LNCaP clone FGC (cell line): Measurements from ENCODE around the gene TNFRSF14.

ENCODE experiments used
- DNase-seq: peaks from one replicate; pipeline ENCODE4 v3.0.0-alpha.2; 2011; ENCODE audit warnings: low read depth
- H3K4me3 ChIP-seq: 2 replicates; pipeline ENCODE4 v1.5.1; 2011; ENCODE audit warnings: mild to moderate bottlenecking, low read depth, low read length, control low read depth
- TF ChIP-seq, protein P1 (sequence below): IDR thresholded peaks from 2 replicates; pipeline ENCODE4 v1.5.1; 2012; ENCODE audit warnings: mild to moderate bottlenecking; ENCODE audit not compliant: control insufficient read depth, insufficient read depth; ENCODE audit errors: extremely low read depth

TNFRSF14 gene

DNA sequence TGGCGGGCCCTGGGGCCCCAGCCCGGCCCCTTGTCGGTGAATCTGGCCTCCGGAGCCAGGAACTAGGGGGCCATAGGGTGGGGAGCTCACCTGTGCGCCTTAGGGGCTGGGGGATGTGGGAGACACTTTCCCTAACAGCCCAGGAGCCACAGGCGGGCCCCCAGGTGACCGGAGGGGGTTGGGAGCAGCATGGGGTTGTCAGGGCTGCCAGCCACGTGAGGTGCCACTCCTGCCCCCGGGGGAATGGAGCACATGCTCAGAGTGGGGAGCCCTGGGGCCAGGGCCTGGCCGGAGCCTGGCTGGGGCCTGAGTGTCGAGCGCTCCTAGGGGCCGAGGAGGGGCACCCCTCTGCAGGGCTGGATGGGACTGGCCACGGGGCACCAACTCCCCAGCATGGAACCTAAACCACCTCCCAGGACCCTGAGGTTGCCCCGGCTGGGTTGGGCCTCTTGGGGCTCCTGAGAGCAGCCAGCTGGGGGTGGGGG lies 50.3 kb downstream of the TNFRSF14 start:
- DNase-seq = no peak
- no peak overlapping the region for H3K4me3 ChIP-seq
- TF ChIP-seq, protein P1, sequence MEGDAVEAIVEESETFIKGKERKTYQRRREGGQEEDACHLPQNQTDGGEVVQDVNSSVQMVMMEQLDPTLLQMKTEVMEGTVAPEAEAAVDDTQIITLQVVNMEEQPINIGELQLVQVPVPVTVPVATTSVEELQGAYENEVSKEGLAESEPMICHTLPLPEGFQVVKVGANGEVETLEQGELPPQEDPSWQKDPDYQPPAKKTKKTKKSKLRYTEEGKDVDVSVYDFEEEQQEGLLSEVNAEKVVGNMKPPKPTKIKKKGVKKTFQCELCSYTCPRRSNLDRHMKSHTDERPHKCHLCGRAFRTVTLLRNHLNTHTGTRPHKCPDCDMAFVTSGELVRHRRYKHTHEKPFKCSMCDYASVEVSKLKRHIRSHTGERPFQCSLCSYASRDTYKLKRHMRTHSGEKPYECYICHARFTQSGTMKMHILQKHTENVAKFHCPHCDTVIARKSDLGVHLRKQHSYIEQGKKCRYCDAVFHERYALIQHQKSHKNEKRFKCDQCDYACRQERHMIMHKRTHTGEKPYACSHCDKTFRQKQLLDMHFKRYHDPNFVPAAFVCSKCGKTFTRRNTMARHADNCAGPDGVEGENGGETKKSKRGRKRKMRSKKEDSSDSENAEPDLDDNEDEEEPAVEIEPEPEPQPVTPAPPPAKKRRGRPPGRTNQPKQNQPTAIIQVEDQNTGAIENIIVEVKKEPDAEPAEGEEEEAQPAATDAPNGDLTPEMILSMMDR = no peak

DNA sequence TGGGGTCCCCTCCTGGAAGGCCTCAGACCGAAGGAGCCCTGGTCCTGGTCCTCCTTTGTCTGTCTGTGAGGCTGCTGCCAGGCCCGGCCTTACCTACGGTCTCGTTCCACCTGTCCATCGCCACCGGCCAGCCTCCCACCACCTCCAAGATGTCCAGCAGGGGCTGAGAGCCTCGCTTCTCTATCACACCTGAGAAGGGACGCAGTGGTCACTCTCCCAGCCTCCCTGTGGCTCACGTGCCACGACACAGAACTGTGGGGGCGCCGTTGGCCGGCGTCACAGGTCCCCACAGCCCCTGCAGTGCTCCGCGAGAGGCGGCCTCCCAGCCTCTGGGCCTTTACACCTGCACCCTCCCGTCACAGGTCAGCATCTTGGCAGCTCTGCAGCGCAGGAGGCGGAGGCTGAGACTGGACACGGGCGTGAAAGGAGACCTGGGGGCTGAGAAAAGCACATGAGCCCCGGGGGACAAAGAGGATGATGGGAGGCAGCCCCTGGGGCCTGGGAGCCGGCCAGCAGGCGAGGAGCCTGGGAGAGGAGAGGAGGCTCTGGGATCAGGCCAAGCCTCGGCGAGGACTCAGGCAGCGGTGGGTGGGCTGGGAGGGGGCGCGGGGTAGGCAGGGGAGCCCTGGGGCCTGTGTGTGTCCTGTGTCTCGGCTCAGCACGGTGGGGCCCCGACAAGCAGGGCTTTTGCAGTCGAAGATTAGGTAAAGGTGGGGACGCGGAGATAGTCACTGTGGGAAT lies 50.9 kb downstream of the TNFRSF14 start:
- DNase-seq = no peak
- TF ChIP-seq, protein P1 = no peak

DNA sequence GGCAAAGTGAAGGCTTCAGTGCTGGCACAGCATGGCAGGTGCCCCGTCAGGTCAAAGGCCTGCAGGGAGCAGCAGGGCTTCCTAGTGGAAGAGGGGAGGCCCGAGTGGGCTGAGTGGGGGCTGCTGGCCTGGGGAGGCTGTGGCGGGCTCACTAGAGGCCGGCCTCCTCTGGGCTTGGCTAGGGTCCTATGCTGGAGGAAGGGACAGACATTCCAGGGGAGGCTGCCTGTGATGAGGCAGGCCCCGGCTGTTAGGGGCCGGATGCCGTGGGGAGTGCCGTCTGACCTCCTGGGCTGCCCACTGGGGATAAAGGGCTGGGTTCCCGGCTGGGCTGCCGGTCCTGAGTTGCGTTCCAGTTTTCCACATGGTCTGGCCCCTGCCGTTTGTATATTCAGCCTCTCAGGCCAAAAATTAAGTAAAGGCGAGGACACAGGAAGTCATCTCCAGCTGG lies 51.5 kb downstream of the TNFRSF14 start:
- no peak for DNase-seq
- H3K4me3 ChIP-seq = no peak overlapping the region
- TF ChIP-seq, protein P1 = no peak

More for the DNA sequence above, 50.9 kb downstream of the TNFRSF14 start:
- no peak overlapping the region for H3K4me3 ChIP-seq

- no peak overlapping the region for H3K4me3 ChIP-seq
- no peak for DNase-seq
- TF ChIP-seq, protein P1 = no peak
Measured at GRCh38 chr1:2609319-2610035, 53.3 kb downstream of the TNFRSF14 start.

DNA sequence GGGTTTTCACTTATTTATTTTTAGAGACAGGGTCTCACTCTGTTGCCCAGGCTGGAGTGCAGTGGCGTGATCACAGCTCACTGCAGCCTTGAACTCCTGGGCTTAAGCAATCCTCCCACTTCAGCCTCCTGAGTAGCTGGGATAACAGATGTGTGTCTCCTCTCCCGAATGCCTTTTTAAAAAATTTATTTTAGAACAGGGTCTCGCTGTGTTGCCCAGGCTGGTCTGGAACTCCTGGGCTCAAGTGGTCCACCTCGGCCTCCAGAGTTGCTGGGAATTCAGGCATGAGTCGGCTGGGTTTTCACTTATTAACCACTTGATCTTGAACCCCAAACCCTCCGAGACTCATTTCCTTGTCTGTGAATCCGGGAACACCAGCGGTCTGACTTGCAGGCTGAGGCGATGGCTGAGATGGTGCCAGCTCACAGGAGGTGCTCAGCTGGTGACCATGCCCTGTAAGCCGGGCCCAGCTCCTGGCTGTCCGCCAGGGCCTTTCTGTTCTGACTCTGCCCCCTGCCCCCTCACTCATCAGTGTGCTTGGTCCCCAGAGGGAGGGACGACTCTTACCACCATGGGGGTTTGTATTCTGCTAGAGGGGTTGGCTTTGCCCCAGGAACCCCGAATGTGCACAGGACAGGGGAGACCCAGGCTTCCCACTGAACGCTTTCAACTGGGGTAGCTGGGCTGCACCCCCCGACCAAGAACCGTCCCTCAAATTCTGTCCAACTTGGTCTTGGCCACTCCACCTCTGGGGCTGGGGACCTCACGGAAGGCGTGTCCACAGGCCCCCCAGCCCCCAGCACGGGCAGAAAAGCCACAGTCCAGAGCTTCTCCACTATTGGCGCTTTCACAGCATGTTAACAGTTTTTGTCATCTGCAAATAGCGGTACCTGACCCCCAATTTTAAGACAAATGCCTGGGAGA lies 54.1 kb downstream of the TNFRSF14 start:
- H3K4me3 ChIP-seq = no peak overlapping the region
- DNase-seq = no peak
- TF ChIP-seq, protein P1 = no peak

DNA sequence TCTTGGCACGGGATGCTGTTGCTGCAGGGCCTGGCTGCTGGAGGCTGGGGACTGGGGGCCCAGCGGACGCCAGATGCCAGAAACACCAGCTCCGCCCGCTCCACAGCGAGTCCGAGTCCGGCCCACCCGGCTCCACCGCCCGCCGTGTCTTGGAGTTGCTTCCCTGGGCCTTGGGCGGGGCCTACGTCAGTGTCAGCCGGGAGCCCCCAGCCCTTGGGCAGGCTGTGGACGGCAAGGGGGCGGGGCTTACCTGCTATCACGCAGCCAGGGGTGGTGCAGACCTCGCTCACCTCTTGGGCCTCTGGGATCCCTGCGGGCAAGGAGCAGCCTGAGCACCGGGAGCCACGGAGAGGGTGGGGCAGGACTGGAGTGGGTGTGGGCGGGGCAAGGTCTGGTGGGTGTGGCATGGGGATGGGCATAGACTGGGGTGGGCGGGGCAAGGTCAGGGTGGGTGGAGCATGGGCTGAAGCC lies 54.9 kb downstream of the TNFRSF14 start:
- TF ChIP-seq, protein P1 = no peak
- no peak overlapping the region for H3K4me3 ChIP-seq
- no peak for DNase-seq
